Stimulated activated effector memory CD8-positive, alpha-beta T cell treated with anti-CD3 and anti-CD28 coated beads, Interleukin-12 subunit alpha, Interleukin-12 subunit beta, amount 100 ng/mL, for 72 hours (primary cell): ENCODE measurements around the gene CITED2.

Source experiments
- ATAC-seq: fragments of 150-1000 bp; cut with Tn5 transposase; 2 replicates; pipeline ENCODE4 v1.10.0; 2021
- DNase-seq, 2 donors: peaks; one replicate each; pipeline ENCODE4 v3.0.0; 2021 to 2022; ENCODE audit warnings: low spot score in 2 of 2
- H3K27ac Mint-ChIP-seq: one replicate; pipeline ENCODE4 v1.8.0; 2022; ENCODE audit warnings: mild to moderate bottlenecking, mixed read lengths
- H3K36me3 Mint-ChIP-seq: one replicate; pipeline ENCODE4 v1.8.0; 2022; ENCODE audit warnings: mild to moderate bottlenecking, mixed read lengths
- H3K4me1 Mint-ChIP-seq: one replicate; pipeline ENCODE4 v1.8.0; 2022; ENCODE audit warnings: mixed read lengths
- H3K4me3 Mint-ChIP-seq: one replicate; pipeline ENCODE4 v1.8.0; 2022; ENCODE audit warnings: mild to moderate bottlenecking, mixed read lengths
- H3K9me3 Mint-ChIP-seq: one replicate; pipeline ENCODE4 v1.8.0; 2022; ENCODE audit warnings: mixed read lengths

Gene CITED2

DNA sequence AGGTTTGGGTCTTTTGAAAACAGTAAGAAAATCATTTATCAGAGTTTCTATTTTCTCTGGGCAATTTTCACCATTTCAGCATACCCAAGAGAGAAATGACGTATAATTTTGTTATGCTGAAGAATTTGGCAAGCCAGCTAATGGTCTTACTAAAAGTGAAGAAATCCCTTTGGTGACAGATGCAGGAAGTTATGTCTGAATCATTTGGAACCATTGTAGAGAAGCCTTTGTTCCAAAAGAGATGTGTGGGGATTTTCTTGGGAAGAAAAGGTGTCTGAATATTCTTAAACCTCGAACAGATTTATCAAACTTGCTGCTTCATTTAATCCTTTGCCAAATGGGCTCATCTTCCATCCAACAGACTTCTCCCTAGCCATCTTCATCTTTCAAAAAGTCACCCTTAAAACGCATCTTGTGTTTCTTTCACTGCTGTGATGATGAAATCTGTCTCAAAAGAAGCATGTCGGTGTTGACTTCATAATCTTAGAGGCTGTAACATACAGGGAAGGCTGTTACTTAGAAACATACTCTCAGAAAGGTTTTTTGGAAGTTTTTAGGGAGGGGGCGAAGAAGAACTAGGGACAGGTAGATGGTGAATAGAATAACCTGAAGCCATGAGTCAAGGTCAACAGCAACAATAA is 39.5 kb downstream of the CITED2 start:
- H3K27ac Mint-ChIP-seq: no peak overlapping the region
- DNase-seq: no peak

DNA sequence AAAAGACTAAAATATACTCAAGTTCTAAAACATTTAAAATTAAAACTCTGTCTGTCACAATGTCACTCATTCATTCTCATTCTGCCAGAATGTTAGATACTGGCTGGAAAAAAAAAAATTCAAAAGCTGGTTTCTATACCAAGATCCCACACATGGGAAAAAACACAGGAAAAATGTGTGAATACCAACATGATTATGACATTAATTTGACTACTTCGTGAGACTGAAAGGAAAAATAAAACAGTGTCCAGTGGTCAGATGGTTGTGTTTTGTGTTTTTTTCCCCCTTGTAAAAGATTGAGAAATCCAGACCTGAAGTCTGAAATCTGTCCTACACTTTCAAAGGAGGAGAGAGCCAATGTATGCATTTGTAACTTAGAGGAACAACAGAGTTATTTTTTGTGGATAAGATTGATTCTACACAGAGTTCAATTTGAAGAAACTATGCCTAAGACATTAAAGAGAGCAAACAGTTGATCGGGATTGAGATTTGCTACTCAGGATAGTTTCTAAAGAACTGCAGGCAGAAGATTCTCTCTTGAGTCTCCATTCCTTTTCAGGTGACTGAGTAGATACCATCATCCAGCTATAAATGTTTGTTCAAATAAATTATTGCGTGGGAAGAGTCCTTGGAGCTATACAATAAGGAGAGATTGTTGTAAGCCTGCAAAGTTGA is 43.5 kb downstream of the CITED2 start:
- ATAC-seq: no peak
- DNase-seq: no peak
- H3K9me3 Mint-ChIP-seq: no peaks in the 10 kb centered on the region
- peaks cover 6% of the 10 kb centered on the region for H3K4me1 Mint-ChIP-seq
- H3K27ac Mint-ChIP-seq: no peak overlapping the region
- no peak overlapping the region for H3K4me3 Mint-ChIP-seq
- no peaks in the 10 kb centered on the region for H3K36me3 Mint-ChIP-seq

More for the DNA sequence above, 39.5 kb downstream of the CITED2 start:
- H3K4me1 Mint-ChIP-seq: no peaks in the 10 kb centered on the region
- H3K36me3 Mint-ChIP-seq: no peaks in the 10 kb centered on the region
- H3K9me3 Mint-ChIP-seq: no peaks in the 10 kb centered on the region
- H3K4me3 Mint-ChIP-seq: no peak overlapping the region
- no peak for ATAC-seq

DNA sequence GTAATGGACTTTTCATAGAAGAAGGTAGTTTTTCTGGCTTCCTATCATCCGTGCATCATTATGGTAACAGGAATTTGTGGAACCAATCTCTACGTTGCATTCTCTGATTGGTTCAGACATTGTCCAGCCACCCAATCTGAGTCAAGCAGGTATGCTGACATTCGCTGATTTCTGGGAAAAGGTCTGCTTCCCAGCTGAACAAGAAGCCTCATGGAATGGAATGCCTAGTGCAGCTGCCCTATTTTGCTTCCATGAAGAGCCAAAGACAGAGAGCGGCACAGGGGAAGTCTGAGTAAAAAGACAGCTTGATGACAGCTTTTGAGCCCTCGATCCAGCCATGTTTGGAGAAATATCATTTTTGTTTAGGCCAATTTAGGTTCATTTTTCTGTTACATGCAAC is 44.1 kb downstream of the CITED2 start:
- Mint-ChIP-seq H3K9me3 (no peaks in the 10 kb centered on the region), H3K27ac (no peak overlapping the region), H3K4me1 (peaks cover 11% of the 10 kb centered on the region), H3K4me3 (no peak overlapping the region), H3K36me3 (no peaks in the 10 kb centered on the region)
- ATAC-seq: no peak
- DNase-seq: no peak

DNA sequence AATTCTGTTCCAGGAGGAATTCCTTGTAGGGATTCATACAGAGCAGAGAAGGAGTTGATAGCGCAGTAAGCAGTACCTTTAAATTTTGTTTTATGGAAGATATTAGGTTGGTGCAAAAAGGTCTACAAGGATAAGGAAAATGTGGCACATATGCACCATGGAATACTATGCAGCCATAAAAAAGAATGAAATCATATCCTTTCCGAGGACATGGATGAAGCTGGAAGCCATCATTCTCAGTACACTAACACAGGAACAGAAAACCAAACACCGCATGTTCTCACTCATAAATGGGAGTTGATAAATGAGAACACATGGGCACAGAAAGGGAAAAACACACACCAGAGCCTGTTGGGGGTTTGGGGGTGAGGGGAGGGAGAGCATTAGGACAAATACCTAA is 45.2 kb downstream of the CITED2 start:
- DNase-seq (no peak), ATAC-seq (no peak)
- Mint-ChIP-seq H3K4me1 (peaks cover 11% of the 10 kb centered on the region), H3K9me3 (no peaks in the 10 kb centered on the region), H3K4me3 (no peak overlapping the region), H3K27ac (no peak overlapping the region), H3K36me3 (no peaks in the 10 kb centered on the region)

DNA sequence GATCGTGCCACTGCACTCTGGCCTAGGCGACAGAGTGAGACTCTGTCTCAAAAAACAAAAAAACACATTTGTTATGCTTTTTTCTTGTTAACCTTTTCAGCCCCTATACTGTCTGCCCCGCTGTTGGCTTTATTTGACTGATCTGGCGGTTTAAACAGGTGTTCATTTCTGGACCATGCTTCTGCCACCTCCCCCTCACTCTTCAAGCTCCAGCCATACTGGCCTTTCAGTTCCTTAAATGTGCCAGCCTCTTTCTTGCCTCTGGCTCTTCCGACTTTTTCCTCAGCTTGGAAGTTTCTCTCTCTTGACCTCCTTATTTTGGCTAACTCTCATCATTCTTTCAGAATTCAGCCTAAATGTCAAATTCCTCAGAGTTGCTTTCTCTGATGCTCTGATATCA is 47.4 kb downstream of the CITED2 start:
- ATAC-seq: no peak
- DNase-seq: no peak

DNA sequence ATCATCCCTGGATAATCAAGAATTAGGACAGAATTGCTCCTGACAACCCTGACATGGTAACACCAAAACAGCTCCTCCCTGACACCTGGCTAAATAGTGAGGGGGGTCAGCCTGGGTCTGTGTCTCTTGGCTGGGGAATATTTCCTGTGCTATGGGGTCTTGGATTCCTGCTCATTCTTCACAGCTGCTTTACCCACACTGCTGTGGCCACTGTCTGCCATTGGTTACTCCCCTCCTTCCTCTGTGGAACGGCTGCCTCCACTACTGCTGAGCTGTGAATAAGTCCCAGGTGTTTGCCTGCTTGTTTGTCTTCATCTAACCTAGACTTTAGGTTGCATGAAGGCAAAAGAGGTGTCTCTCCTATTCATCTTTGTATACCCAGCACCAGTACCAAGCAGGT is 48.8 kb downstream of the CITED2 start:
- Mint-ChIP-seq H3K27ac (no peak overlapping the region), H3K36me3 (peaks cover 6% of the 10 kb centered on the region), H3K4me1 (peaks cover 30% of the 10 kb centered on the region), H3K9me3 (peaks cover 7% of the 10 kb centered on the region), H3K4me3 (no peak overlapping the region)
- DNase-seq (no peak), ATAC-seq (no peak)

More for the DNA sequence above, 47.4 kb downstream of the CITED2 start:
- H3K4me1 Mint-ChIP-seq: peaks cover 30% of the 10 kb centered on the region
- no peak overlapping the region for H3K4me3 Mint-ChIP-seq
- no peak overlapping the region for H3K27ac Mint-ChIP-seq
- peaks cover 6% of the 10 kb centered on the region for H3K36me3 Mint-ChIP-seq
- peaks cover 7% of the 10 kb centered on the region for H3K9me3 Mint-ChIP-seq

DNA sequence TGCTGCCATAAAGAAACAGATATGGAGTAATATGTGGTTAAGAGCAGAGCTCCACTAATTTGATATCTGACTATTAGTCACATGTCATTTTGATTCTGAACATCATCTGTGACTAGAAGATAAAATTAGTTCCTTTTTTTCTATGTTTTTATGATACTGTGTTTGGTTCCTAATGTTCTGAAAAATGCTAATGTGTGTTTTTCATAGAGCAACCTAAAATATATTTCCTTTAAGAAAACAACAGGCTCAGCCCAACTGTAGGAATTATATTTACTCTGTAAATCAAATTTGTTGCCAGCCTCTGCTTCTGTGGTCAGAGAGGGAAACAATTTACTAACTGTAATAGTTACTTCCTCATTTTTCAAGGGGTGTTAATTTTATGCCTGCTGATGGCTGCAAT is 49.3 kb downstream of the CITED2 start:
- H3K4me1 Mint-ChIP-seq: peaks cover 30% of the 10 kb centered on the region
- DNase-seq (no peak), ATAC-seq (no peak)
- H3K27ac Mint-ChIP-seq: no peak overlapping the region
- H3K4me3 Mint-ChIP-seq: no peak overlapping the region
- peaks cover 7% of the 10 kb centered on the region for H3K9me3 Mint-ChIP-seq
- peaks cover 6% of the 10 kb centered on the region for H3K36me3 Mint-ChIP-seq

DNA sequence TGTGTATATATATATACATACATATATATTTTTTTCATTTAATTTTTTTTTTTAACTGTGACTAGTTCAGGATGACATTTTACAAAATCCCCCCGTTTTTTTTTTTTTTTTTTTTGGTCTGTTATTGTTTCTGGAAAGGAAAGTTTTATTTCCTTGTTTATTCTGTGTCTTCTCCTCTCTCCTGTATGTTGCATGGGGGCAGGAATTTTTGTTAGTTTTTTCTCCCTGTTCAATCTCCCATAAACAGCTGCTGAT is 50.2 kb downstream of the CITED2 start:
- Mint-ChIP-seq H3K4me1 (peaks cover 30% of the 10 kb centered on the region), H3K9me3 (peaks cover 7% of the 10 kb centered on the region), H3K27ac (peak overlapping the region; percentile 89), H3K4me3 (peak overlapping the region; percentile 40), H3K36me3 (peaks cover 6% of the 10 kb centered on the region)
- no peak for DNase-seq
- ATAC-seq: no peak

DNA sequence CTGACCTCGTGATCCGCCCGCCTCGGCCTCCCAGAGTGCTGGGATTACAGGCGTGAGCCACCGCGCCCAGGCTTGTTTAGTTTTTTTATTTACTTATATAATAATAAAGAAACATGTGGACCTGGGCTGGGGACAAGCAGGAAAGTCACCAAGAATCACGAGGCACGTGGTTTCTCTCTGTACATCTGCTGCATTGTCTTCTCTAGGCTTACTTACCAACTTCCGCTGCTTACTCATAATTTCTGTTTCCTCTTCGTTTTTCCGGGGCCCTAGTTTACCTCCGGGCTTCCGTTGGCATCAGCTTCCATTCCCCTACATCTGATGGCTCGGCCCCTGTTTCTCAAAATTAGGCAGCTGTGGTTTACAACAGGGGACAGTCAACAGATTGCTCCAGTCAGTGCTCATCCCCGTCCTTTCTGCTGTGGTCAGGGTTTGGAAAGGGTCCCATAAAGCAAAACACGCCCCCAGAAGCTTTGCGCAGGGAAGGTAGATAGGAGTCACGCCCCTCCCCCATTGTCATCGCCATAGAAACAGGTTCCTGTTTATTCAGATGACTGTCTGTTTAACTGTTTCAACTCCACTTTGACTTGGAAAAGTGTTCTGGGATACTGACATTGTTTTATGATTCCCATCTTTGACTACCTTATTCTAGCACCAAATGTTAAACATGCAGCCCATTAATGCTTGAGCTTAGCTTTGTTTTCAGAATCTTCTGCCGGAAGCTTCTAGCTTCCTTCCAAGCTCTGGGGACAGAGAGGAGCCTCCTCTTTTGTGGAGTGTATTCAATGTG is 50.7 kb downstream of the CITED2 start:
- peaks cover 6% of the 10 kb centered on the region for H3K36me3 Mint-ChIP-seq
- peak overlapping the region; percentile 40 for H3K4me3 Mint-ChIP-seq
- DNase-seq: peak; percentile 49 to 89
- ATAC-seq: peak; percentile 96
- peaks cover 30% of the 10 kb centered on the region for H3K4me1 Mint-ChIP-seq
- peak overlapping the region; percentile 89 for H3K27ac Mint-ChIP-seq
- peaks cover 7% of the 10 kb centered on the region for H3K9me3 Mint-ChIP-seq
